Prostate gland (tissue), 2 donors: Measurements from ENCODE around the gene ZNF625.

Source experiments
- POLR2A ChIP-seq: fragments of 450-650 bp; IDR thresholded peaks from one replicate; pipeline ENCODE4 v1.6.1; 2016; ENCODE audit warnings: antibody characterized with exemption, mild to moderate bottlenecking
- POLR2AphosphoS5 ChIP-seq: sonication (generic); formaldehyde crosslinking; IDR thresholded peaks from one replicate; pipeline ENCODE4 v1.6.1; 2017; ENCODE audit warnings: antibody characterized with exemption
- TF ChIP-seq, protein P1 (sequence below), 4 experiments: fragments of 200-600 bp in 2 of 4; fragments of 450-650 bp in 2 of 4; sonication (generic) in 2 of 4; IDR thresholded peaks; 1 replicate in 3 of 4; 2 replicates in 1 of 4; pipeline ENCODE4 v1.5.1; 2016 to 2019; ENCODE audit warnings: antibody characterized with exemption in 4 of 4, mild to moderate bottlenecking in 2 of 4, moderate library complexity in 2 of 4

DNA sequence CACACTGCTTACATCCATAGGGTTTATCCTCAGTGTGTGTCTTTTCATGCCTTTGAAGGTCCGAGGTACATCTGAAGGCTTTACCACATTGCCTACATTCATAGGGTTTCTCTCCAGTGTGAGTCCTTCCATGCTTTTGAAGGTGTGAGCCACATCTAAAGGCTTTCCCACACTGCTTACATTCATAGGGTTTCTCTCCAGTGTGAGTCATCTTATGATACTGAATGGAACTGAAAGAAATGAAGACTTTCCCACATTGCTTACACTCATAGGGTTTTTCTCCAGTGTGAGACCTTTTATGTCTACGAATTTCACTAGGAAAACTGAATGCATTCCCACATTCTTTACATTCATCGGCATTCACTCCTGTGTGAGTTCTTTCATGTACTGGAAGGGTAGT lies 23.5 kb downstream of the ZNF625 start:
- TF ChIP-seq, protein P1, sequence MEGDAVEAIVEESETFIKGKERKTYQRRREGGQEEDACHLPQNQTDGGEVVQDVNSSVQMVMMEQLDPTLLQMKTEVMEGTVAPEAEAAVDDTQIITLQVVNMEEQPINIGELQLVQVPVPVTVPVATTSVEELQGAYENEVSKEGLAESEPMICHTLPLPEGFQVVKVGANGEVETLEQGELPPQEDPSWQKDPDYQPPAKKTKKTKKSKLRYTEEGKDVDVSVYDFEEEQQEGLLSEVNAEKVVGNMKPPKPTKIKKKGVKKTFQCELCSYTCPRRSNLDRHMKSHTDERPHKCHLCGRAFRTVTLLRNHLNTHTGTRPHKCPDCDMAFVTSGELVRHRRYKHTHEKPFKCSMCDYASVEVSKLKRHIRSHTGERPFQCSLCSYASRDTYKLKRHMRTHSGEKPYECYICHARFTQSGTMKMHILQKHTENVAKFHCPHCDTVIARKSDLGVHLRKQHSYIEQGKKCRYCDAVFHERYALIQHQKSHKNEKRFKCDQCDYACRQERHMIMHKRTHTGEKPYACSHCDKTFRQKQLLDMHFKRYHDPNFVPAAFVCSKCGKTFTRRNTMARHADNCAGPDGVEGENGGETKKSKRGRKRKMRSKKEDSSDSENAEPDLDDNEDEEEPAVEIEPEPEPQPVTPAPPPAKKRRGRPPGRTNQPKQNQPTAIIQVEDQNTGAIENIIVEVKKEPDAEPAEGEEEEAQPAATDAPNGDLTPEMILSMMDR (IDR thresholded peaks at IDR 0.05): no peak
- TF ChIP-seq POLR2AphosphoS5: no peak
- TF ChIP-seq POLR2A: no peak
